MCF 10A (cell line): Measurements from ENCODE around the gene RAD21L1. TPM values are rescaled to one million over a fixed set of nuclear protein-coding genes. Genes with fewer than 3 reads are reported as not detected.

ENCODE experiments used
- BruUV-seq: library from RNA; stranded (reverse); fragments of 400-500 nt; replicated peaks from 2 replicates; lab custom pipeline; 2021; lab: Mats Ljungman, UMichigan
- CTCF ChIA-PET: fragments of 300-600 bp; sonication (Branson Sonifier 250); formaldehyde crosslinking; extraction: SDS; loops from one replicate; lab custom pipeline; 2021; ENCODE audit warnings: antibody characterized with exemption, inconsistent platforms; lab: Yijun Ruan, JAX
- POLR2A ChIA-PET: fragments of 300-600, 350-650 bp; sonication (Branson Sonifier 250); formaldehyde crosslinking; extraction: SDS; loops from one replicate; lab custom pipeline; 2020; ENCODE audit warnings: antibody characterized with exemption, inconsistent platforms; lab: Yijun Ruan, JAX
- DNase-seq: peaks from one replicate; pipeline ENCODE4 v3.0.0-alpha.2; 2018; ENCODE audit not compliant: unreplicated experiment
- H3K27ac Mint-ChIP-seq: one replicate; pipeline ENCODE4 v1.8.0; 2022; ENCODE audit warnings: mild to moderate bottlenecking, low read depth, mixed read lengths; ENCODE audit not compliant: unreplicated experiment
- H3K27me3 Mint-ChIP-seq: one replicate; pipeline ENCODE4 v1.8.0; 2022; ENCODE audit warnings: mixed read lengths; ENCODE audit not compliant: insufficient read depth, unreplicated experiment
- H3K36me3 Mint-ChIP-seq: one replicate; pipeline ENCODE4 v1.8.0; 2022; ENCODE audit warnings: mild to moderate bottlenecking, moderate library complexity, mixed read lengths; ENCODE audit not compliant: insufficient read depth, unreplicated experiment
- H3K4me1 Mint-ChIP-seq: one replicate; pipeline ENCODE4 v1.8.0; 2022; ENCODE audit warnings: mixed read lengths; ENCODE audit not compliant: insufficient read depth, unreplicated experiment
- H3K4me3 Mint-ChIP-seq: one replicate; pipeline ENCODE4 v1.8.0; 2022; ENCODE audit warnings: mild to moderate bottlenecking, moderate library complexity, mixed read lengths; ENCODE audit not compliant: unreplicated experiment
- H3K9me3 Mint-ChIP-seq: one replicate; pipeline ENCODE4 v1.8.0; 2022; ENCODE audit warnings: mixed read lengths; ENCODE audit not compliant: unreplicated experiment
- CTCF ChIP-seq: fragments of 200-600 bp; IDR thresholded peaks from one replicate; pipeline ENCODE4 v1.8.0; 2022; ENCODE audit warnings: antibody characterized with exemption, mild to moderate bottlenecking; ENCODE audit not compliant: unreplicated experiment
- intact Hi-C: fragments of 100-400 bp; cut with micrococcal nuclease; formaldehyde crosslinking; loops from 2 replicates; pipeline ENCODE4 v1.14.1; 2022
- total RNA-seq: library from RNA; stranded (reverse); gene quantifications from 2 replicates; pipeline ENCODE4 v1.2.3, GENCODE V29; 2022

The RAD21L1 gene
- total RNA-seq, 1 experiment from 2014 or later: not detected

GRCh38 chr20:1283522-1284510, 58.0 kb downstream of the RAD21L1 start:
- Mint-ChIP-seq H3K27me3 (no peaks in the 10 kb centered on the region), H3K4me1 (no peaks in the 10 kb centered on the region), H3K4me3 (no peak overlapping the region), H3K9me3 (no peaks in the 10 kb centered on the region), H3K27ac (no peak overlapping the region), H3K36me3 (no peaks in the 10 kb centered on the region)
- no peak for TF ChIP-seq CTCF
- intact Hi-C loops: no loop called here
- CTCF ChIA-PET: interaction anchor here (0.6 to 1.5 kb wide), 7 partner anchors 8 to 220 kb away, joined by 3 to 5 read pairs (median 3); no protein-coding TSS in a partner anchor
- BruUV-seq: no TSS peak
- no peak for DNase-seq
- POLR2A ChIA-PET: no interaction called here

- BruUV-seq: no TSS peak
- H3K9me3 Mint-ChIP-seq: no peaks in the 10 kb centered on the region
- intact Hi-C loops: no loop called here
- H3K27ac Mint-ChIP-seq: no peak overlapping the region
- ChIA-PET POLR2A (interaction anchor here (0.7 kb wide), 1 partner anchor 11 kb away, joined by 3 read pairs; no protein-coding TSS in a partner anchor), CTCF (interaction anchor here (0.8 kb wide), 1 partner anchor 26 kb away, joined by 5 read pairs; no protein-coding TSS in a partner anchor)
- H3K4me3 Mint-ChIP-seq: no peak overlapping the region
- H3K27me3 Mint-ChIP-seq: no peaks in the 10 kb centered on the region
- no peak for TF ChIP-seq CTCF
- H3K4me1 Mint-ChIP-seq: peaks cover 4% of the 10 kb centered on the region
- no peaks in the 10 kb centered on the region for H3K36me3 Mint-ChIP-seq
- no peak for DNase-seq
Observed at GRCh38 chr20:1286267-1287024, 60.6 kb downstream of the RAD21L1 start.

- no peak overlapping the region for H3K27ac Mint-ChIP-seq
- no peaks in the 10 kb centered on the region for H3K36me3 Mint-ChIP-seq
- H3K4me1 Mint-ChIP-seq: peaks cover 13% of the 10 kb centered on the region
- no peak for TF ChIP-seq CTCF
- ChIA-PET POLR2A (interaction anchor here (0.6 kb wide), 1 partner anchor 131 kb away, joined by 3 read pairs; no protein-coding TSS in a partner anchor), CTCF (interaction anchor here (1.0 kb wide), 1 partner anchor 22 kb away, joined by 3 read pairs; no protein-coding TSS in a partner anchor)
- no TSS peak for BruUV-seq
- intact Hi-C loops: no loop called here
- no peaks in the 10 kb centered on the region for H3K9me3 Mint-ChIP-seq
- H3K4me3 Mint-ChIP-seq: no peak overlapping the region
- DNase-seq: no peak
- H3K27me3 Mint-ChIP-seq: no peaks in the 10 kb centered on the region
Observed at GRCh38 chr20:1287306-1287705, 61.5 kb downstream of the RAD21L1 start.
